ENCODE measurements around the gene TASP1. TPM values are rescaled to one million over a fixed set of nuclear protein-coding genes. Genes with fewer than 3 reads are reported as not detected.
"Not testable (repeated sequence)": the region's sequence is repeated elsewhere in the genome, so short reads cannot be mapped to it uniquely, and the experiment has no call there.

TASP1 gene
- total RNA-seq, 1 donor from 2014 or later, result 14.9 TPM

DNA sequence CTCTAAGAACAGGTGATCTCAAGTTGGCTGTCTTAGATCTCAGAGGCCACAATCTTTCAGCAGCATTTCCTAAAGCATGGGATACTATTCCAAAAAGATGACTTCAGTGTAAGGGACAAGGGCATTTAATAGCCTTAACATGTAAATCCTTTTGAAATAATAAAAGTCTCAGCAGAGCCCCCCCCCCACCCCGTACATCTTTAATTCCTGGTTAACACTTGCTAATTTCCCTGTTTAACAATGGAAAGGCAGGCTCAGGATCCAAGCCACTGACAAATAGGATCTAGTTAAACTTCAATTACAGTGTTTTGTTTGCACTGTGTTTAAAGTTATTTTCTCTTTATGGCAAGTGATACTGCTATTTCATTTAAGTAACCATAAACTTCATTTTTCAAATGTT lies 12.0 kb downstream of the TASP1 start:
- Mint-ChIP-seq H3K9me3 (no peaks in the 10 kb centered on the region), H3K4me3 (no peak overlapping the region), H3K27ac (no peak overlapping the region), H3K27me3 (no peaks in the 10 kb centered on the region), H3K36me3 (ENCODE audit: low read depth) (peaks cover 26% of the 10 kb centered on the region), H3K4me1 (no peaks in the 10 kb centered on the region)
- intact Hi-C loops (cut with micrococcal nuclease), result no loop called here
- no peak for DNase-seq

- Mint-ChIP-seq H3K36me3 (ENCODE audit: low read depth) (peaks cover 26% of the 10 kb centered on the region), H3K27ac (no peak overlapping the region), H3K27me3 (no peaks in the 10 kb centered on the region), H3K4me1 (no peaks in the 10 kb centered on the region), H3K4me3 (no peak overlapping the region), H3K9me3 (no peaks in the 10 kb centered on the region)
- peak; percentile 28 for DNase-seq
- intact Hi-C loops (cut with micrococcal nuclease), result no loop called here
Measured at GRCh38 chr20:13625304-13625979, 13.3 kb downstream of the TASP1 start.

- H3K9me3 Mint-ChIP-seq, H3K27ac Mint-ChIP-seq: not testable (repeated sequence)
- H3K36me3 Mint-ChIP-seq (ENCODE audit: low read depth), result peaks cover 11% of the 10 kb centered on the region
Measured at GRCh38 chr20:13619415-13619814, 19.3 kb downstream of the TASP1 start.

DNA sequence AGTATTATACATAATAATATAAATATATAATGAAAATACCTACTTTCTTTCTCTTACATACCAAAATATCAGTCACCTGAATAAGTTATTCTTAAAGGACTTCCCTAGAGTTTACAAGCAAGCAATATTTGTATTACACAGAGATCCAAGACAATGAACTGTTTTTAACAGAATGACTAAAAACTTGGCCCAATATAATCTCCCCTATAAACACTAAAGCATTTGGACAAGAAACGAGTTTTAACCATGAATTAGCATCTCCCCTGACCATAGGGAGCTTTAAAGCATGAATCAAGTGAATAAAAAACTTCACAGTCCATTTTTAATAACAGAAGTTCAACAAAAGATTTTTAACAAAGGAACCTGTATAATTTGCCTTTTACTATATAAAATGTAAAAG lies 20.3 kb downstream of the TASP1 start:
- H3K9me3 Mint-ChIP-seq; DNase-seq; intact Hi-C loops (cut with micrococcal nuclease); H3K4me1 Mint-ChIP-seq; H3K27me3 Mint-ChIP-seq; H3K4me3 Mint-ChIP-seq; H3K27ac Mint-ChIP-seq: not testable (repeated sequence)
- H3K36me3 Mint-ChIP-seq (ENCODE audit: low read depth), result peaks cover 11% of the 10 kb centered on the region

More at GRCh38 chr20:13619415-13619814, 19.3 kb downstream of the TASP1 start:
- H3K4me1 Mint-ChIP-seq; H3K27me3 Mint-ChIP-seq; DNase-seq; intact Hi-C loops (cut with micrococcal nuclease); H3K4me3 Mint-ChIP-seq: not testable (repeated sequence)

DNA sequence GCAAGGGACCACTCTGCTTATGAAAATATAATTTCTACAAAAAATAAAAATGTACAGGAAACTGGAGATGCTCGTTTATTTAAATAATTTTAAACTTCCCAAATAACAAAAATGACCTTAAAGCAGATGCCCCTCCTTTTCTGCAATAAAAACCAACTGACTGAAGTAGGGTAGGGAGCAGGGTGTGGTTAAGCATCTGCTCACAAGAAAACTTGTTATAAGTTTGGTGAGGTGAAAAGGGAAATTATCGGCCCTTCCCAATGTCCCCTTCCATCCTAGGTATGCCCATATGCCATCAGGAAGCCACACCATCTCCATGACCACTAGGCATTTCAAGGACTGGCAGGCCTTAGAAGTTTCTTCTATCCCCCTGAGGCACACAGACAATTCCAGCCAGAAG lies 21.1 kb downstream of the TASP1 start:
- H3K4me3 Mint-ChIP-seq; H3K27ac Mint-ChIP-seq; DNase-seq; H3K27me3 Mint-ChIP-seq; H3K4me1 Mint-ChIP-seq; H3K9me3 Mint-ChIP-seq; intact Hi-C loops (cut with micrococcal nuclease): not testable (repeated sequence)
- peaks cover 10% of the 10 kb centered on the region for H3K36me3 Mint-ChIP-seq (ENCODE audit: low read depth)

- H3K27ac Mint-ChIP-seq, result not testable (repeated sequence)
Measured at GRCh38 chr20:13616713-13617112, 22.0 kb downstream of the TASP1 start.

GRCh38 chr20:13613917-13614316 lies 24.8 kb downstream of the TASP1 start:
- Mint-ChIP-seq H3K27ac (no peak overlapping the region), H3K27me3 (no peaks in the 10 kb centered on the region), H3K4me3 (no peak overlapping the region), H3K36me3 (ENCODE audit: low read depth) (peaks cover 9% of the 10 kb centered on the region), H3K9me3 (no peaks in the 10 kb centered on the region), H3K4me1 (no peaks in the 10 kb centered on the region)
- intact Hi-C loops (cut with micrococcal nuclease), result no loop called here
- no peak for DNase-seq

More at GRCh38 chr20:13616713-13617112, 22.0 kb downstream of the TASP1 start:
- H3K4me3 Mint-ChIP-seq; intact Hi-C loops (cut with micrococcal nuclease); H3K9me3 Mint-ChIP-seq; H3K4me1 Mint-ChIP-seq; DNase-seq; H3K36me3 Mint-ChIP-seq (ENCODE audit: low read depth); H3K27me3 Mint-ChIP-seq: not testable (repeated sequence)

DNA sequence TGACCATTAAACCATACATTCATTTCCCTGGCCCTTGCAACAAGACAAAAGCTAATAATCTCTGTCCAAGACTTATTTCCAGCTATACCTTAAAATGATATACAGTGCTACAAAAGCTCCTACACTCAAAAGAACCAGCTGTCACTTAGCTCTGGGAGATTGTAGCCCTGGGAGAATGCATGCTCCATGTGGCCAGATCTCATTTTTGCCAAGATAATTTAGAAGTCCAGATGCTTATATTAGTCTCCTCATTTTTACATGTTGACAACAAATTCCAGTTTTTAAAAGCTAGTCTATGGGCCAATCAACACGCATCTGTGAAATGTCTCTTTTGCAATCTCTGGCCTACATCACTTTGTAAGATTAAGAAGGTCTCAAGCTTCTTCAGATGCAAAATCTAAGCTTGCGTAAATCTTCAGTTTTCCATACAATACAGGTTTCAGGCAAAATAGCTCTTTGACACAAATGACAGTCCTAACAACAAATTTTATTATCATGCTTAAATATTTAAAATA lies 27.1 kb downstream of the TASP1 start:
- H3K36me3 Mint-ChIP-seq (ENCODE audit: low read depth), result peaks cover 13% of the 10 kb centered on the region
- no peak for DNase-seq
- H3K4me1 Mint-ChIP-seq, result no peaks in the 10 kb centered on the region
- H3K9me3 Mint-ChIP-seq, result no peaks in the 10 kb centered on the region
- H3K4me3 Mint-ChIP-seq, result no peak overlapping the region
- intact Hi-C loops (cut with micrococcal nuclease), result no loop called here
- H3K27me3 Mint-ChIP-seq, result no peaks in the 10 kb centered on the region
- H3K27ac Mint-ChIP-seq, result no peak overlapping the region

DNA sequence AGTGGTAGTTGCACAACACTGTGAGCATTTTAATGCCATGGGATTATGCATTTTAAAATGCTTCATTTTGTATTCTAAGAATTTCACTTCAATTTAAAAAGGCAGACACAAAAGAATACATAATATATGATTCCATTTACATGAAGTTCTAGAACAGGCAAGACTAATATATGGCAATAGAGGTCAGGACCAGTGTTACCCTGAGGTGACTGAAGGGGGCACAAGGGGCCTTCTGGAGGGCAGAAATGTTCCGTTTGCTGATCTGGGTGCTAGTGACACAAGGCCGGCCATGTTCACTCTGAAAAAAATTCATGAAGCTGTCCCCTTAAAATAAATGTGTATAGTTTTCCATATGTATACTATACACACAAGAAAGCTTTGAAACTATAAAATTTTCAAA lies 28.5 kb downstream of the TASP1 start:
- peaks cover 8% of the 10 kb centered on the region for H3K36me3 Mint-ChIP-seq (ENCODE audit: low read depth)
- DNase-seq, result no peak

DNA sequence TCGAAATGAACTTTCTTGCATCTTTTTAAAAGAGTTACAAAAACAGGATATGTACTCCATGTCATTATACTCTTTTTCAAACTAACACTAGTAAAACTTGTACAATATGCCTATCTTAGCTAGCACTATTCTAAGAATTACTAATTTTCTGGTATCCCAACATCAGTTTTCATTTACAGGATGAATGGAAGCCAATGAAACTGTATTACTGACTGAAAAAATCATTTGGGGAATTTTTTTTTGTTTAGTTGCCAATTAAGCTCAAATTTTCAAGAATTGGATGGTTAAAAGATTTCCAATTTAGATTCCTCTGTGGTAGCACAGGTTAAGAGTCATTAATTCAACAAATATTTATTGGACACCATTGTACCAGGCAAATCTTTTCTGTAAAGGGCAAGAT lies 30.7 kb downstream of the TASP1 start:
- H3K4me1 Mint-ChIP-seq, result no peaks in the 10 kb centered on the region
- intact Hi-C loops (cut with micrococcal nuclease), result no loop called here
- no peak overlapping the region for H3K27ac Mint-ChIP-seq
- no peak overlapping the region for H3K4me3 Mint-ChIP-seq
- DNase-seq, result no peak
- peaks cover 10% of the 10 kb centered on the region for H3K36me3 Mint-ChIP-seq (ENCODE audit: low read depth)
- H3K9me3 Mint-ChIP-seq, result no peaks in the 10 kb centered on the region
- no peaks in the 10 kb centered on the region for H3K27me3 Mint-ChIP-seq

More for the DNA sequence above, 28.5 kb downstream of the TASP1 start:
- Mint-ChIP-seq H3K27me3 (no peaks in the 10 kb centered on the region), H3K4me3 (no peak overlapping the region), H3K4me1 (no peaks in the 10 kb centered on the region), H3K27ac (no peak overlapping the region), H3K9me3 (no peaks in the 10 kb centered on the region)
- intact Hi-C loops (cut with micrococcal nuclease), result no loop called here

- H3K27ac Mint-ChIP-seq; H3K36me3 Mint-ChIP-seq (ENCODE audit: low read depth); DNase-seq; intact Hi-C loops (cut with micrococcal nuclease); H3K4me3 Mint-ChIP-seq; H3K4me1 Mint-ChIP-seq; H3K27me3 Mint-ChIP-seq: not testable (repeated sequence)
- peaks cover 15% of the 10 kb centered on the region for H3K9me3 Mint-ChIP-seq
Measured at GRCh38 chr20:13593423-13593822, 45.3 kb downstream of the TASP1 start.

DNA sequence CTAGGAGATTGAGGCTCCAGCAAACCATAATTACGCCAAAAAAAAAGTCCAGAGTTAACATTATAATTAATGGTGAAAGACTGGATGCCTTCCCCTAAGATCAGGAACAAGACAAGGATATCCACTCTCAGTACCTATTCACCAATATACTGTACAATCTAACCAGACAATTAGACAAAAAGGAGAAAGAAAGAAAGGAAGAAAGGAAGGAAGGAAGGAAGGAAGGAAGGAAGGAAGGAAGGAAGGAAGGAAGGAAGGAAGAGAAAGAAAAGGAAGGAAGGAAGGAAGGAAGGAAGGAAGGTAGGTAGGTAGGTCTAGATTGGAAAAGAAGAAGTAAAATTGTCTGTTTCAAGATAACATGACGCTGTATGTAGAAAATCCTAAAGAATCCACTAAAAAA lies 50.7 kb downstream of the TASP1 start:
- intact Hi-C loops (cut with micrococcal nuclease), result no loop called here
- H3K27ac Mint-ChIP-seq, result no peak overlapping the region
- H3K4me3 Mint-ChIP-seq, result no peak overlapping the region
- no peaks in the 10 kb centered on the region for H3K27me3 Mint-ChIP-seq
- no peak for DNase-seq
- H3K9me3 Mint-ChIP-seq, result peaks cover 10% of the 10 kb centered on the region
- H3K4me1 Mint-ChIP-seq, result no peaks in the 10 kb centered on the region
- H3K36me3 Mint-ChIP-seq (ENCODE audit: low read depth), result peaks cover 13% of the 10 kb centered on the region

- H3K4me3 Mint-ChIP-seq, result no peak overlapping the region
- no peak for DNase-seq
- H3K4me1 Mint-ChIP-seq, result no peaks in the 10 kb centered on the region
- H3K36me3 Mint-ChIP-seq (ENCODE audit: low read depth), result peaks cover 13% of the 10 kb centered on the region
- no peaks in the 10 kb centered on the region for H3K27me3 Mint-ChIP-seq
- peaks cover 10% of the 10 kb centered on the region for H3K9me3 Mint-ChIP-seq
- intact Hi-C loops (cut with micrococcal nuclease), result no loop called here
- no peak overlapping the region for H3K27ac Mint-ChIP-seq
Measured at GRCh38 chr20:13587370-13587769, 51.4 kb downstream of the TASP1 start.

DNA sequence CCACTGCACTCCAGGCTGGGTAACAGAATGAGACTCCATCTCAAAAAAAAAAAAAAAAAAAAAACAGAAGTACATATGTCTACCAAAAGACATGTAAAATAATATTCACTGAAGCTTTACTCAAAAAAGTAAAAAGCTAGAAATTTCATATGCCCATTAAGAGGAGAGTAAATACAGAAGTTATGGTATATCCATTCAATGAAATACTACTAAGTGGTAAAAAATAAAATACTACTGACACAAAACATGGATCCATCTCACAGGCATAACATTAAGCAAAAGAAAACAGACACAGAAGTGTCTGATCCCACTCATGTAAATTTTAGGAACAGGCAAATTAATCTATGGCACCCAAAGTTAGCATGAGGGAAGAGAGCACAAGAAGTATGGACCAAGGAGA lies 52.6 kb downstream of the TASP1 start:
- no peak overlapping the region for H3K4me3 Mint-ChIP-seq
- DNase-seq, result no peak
- intact Hi-C loops (cut with micrococcal nuclease), result no loop called here
- no peaks in the 10 kb centered on the region for H3K4me1 Mint-ChIP-seq
- no peak overlapping the region for H3K27ac Mint-ChIP-seq
- no peaks in the 10 kb centered on the region for H3K27me3 Mint-ChIP-seq
- peaks cover 8% of the 10 kb centered on the region for H3K9me3 Mint-ChIP-seq
- peaks cover 13% of the 10 kb centered on the region for H3K36me3 Mint-ChIP-seq (ENCODE audit: low read depth)

- H3K9me3 Mint-ChIP-seq, result peaks cover 4% of the 10 kb centered on the region
- intact Hi-C loops (cut with micrococcal nuclease), result no loop called here
- DNase-seq, result no peak
- H3K36me3 Mint-ChIP-seq (ENCODE audit: low read depth), result peaks cover 13% of the 10 kb centered on the region
- H3K4me3 Mint-ChIP-seq, result no peak overlapping the region
- no peaks in the 10 kb centered on the region for H3K27me3 Mint-ChIP-seq
- H3K4me1 Mint-ChIP-seq, result no peaks in the 10 kb centered on the region
- no peak overlapping the region for H3K27ac Mint-ChIP-seq
Measured at GRCh38 chr20:13581451-13581850, 57.3 kb downstream of the TASP1 start.

Data from activated CD4-positive, alpha-beta T cell treated with anti-CD3 and anti-CD28 coated beads, Interleukin-2, amount 10 ng/mL, durations not matched to agents 24 days and 14 days (primary cell).